Hypothalamus (tissue), 51 donors: ENCODE data around the gene HYAL1.
A peak's percentile ranks its signal among the peaks of the same experiment; 100 is the strongest.

Source experiments
- DNase-seq, 51 donors: peaks; one replicate each; lab custom pipeline; 2025; lab: John Stamatoyannopoulos, UW

Gene HYAL1

GRCh38 chr3:50303013-50303815 lies at the start of gene HYAL1:
Gene HYAL1 (minus strand): TSS chr3:50303574. CDS start chr3:50302956, 618 bp downstream.
- DNase-seq, result peak in 1 of 51 donors; percentile 29

- no peak for DNase-seq
Measured at GRCh38 chr3:50352781-50353180, 49.4 kb upstream of the HYAL1 start.

- no peak for DNase-seq
Measured at GRCh38 chr3:50351323-50351697, 47.9 kb upstream of the HYAL1 start.

GRCh38 chr3:50350527-50351322 lies 47.4 kb upstream of the HYAL1 start, which contains the start of the genes CYB561D2 and NPRL2:
Gene CYB561D2 (plus strand): TSS chr3:50350862. CDS start chr3:50351434, 572 bp downstream.
Gene NPRL2 (minus strand): TSS chr3:50350775. CDS start chr3:50350652, 123 bp downstream.
- DNase-seq, result peak; percentile 87 to 99 (median 97)

- peak in 1 of 51 donors; percentile 58 for DNase-seq
Measured at GRCh38 chr3:50350213-50350526, 46.8 kb upstream of the HYAL1 start.

- DNase-seq, result peak in 34 of 51 donors; percentile 7 to 83 (median 44)
Measured at GRCh38 chr3:50347187-50347813, 43.9 kb upstream of the HYAL1 start.

- peak in 30 of 51 donors; percentile 6 to 57 (median 31) for DNase-seq
Measured at GRCh38 chr3:50345586-50346234, 42.3 kb upstream of the HYAL1 start, which contains the start of gene ZMYND10. Gene ZMYND10 (minus strand): TSS chr3:50345732. CDS start chr3:50345579, 153 bp downstream.

- DNase-seq, result no peak
Measured at GRCh38 chr3:50345008-50345407, 41.6 kb upstream of the HYAL1 start.

GRCh38 chr3:50342813-50343633 lies 39.6 kb upstream of the HYAL1 start:
- no peak for DNase-seq

GRCh38 chr3:50341996-50342650 lies 38.7 kb upstream of the HYAL1 start:
- DNase-seq, result no peak

GRCh38 chr3:50341537-50341936 lies 38.2 kb upstream of the HYAL1 start:
- no peak for DNase-seq

- DNase-seq, result peak in 4 of 51 donors; percentile 19 to 31 (median 26)
Measured at GRCh38 chr3:50340448-50341329, 37.3 kb upstream of the HYAL1 start, which contains the start of gene RASSF1. Gene RASSF1 (minus strand): TSS chr3:50340836. CDS start chr3:50340805, 31 bp downstream.

GRCh38 chr3:50340147-50340447 lies 36.7 kb upstream of the HYAL1 start:
- no peak for DNase-seq

- DNase-seq, result no peak
Measured at GRCh38 chr3:50339485-50340146, 36.2 kb upstream of the HYAL1 start.

GRCh38 chr3:50338965-50339364 lies 35.6 kb upstream of the HYAL1 start:
- DNase-seq, result no peak

GRCh38 chr3:50337175-50337861 lies 33.9 kb upstream of the HYAL1 start:
- DNase-seq, result peak; percentile 73 to 99 (median 96)
